GM12873 (cell line): ENCODE data around the gene ARL8A.

Experiments
- TF ChIP-seq, protein P1 (sequence below): IDR thresholded peaks from 2 replicates; pipeline ENCODE4 v1.5.1; 2012; ENCODE audit warnings: low read depth, mild to moderate bottlenecking, moderate library complexity, low read length, control low read depth; ENCODE audit not compliant: insufficient read depth; ENCODE audit errors: missing control alignments

The ARL8A gene

DNA sequence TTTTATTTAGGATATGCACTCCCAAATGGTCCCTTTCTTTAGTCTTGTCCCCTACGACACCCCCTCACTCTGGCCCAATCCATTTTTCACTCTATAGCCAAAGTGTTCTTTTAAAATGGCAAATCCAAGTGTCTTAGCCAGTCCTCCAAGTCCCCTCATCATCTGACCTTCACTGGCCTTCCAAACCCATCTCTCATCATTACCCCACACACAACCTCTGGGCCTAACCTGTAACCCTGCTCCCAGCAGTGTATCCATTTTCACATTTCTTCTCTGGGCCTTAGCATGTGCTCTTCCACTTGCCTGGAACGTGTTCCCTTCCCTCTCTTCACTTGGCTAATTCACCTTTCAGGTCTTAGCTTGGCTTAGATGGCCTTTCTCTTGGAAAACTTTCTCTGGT is 6.5 kb upstream of the ARL8A start:
- TF ChIP-seq, protein P1, sequence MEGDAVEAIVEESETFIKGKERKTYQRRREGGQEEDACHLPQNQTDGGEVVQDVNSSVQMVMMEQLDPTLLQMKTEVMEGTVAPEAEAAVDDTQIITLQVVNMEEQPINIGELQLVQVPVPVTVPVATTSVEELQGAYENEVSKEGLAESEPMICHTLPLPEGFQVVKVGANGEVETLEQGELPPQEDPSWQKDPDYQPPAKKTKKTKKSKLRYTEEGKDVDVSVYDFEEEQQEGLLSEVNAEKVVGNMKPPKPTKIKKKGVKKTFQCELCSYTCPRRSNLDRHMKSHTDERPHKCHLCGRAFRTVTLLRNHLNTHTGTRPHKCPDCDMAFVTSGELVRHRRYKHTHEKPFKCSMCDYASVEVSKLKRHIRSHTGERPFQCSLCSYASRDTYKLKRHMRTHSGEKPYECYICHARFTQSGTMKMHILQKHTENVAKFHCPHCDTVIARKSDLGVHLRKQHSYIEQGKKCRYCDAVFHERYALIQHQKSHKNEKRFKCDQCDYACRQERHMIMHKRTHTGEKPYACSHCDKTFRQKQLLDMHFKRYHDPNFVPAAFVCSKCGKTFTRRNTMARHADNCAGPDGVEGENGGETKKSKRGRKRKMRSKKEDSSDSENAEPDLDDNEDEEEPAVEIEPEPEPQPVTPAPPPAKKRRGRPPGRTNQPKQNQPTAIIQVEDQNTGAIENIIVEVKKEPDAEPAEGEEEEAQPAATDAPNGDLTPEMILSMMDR: no peak

DNA sequence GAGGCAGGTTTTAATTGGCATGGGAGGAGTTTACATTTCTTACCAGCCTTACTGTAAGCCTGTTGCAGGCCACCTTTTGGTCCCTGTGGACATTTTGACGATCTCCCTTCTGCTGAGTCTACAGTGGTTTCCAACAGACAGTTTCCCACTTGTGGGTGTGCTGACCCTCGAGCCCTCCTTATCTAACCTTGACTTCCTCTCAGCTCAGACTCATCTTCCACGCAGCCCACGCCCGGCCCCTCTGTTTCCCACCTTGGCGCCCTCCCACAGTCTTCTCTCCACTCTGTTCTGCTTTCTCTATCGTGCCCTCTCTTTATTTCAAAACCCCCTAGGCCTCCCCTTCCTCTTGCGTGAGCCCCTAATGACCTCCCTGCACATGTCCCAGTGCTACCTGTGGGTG is 6.1 kb upstream of the ARL8A start:
- TF ChIP-seq, protein P1: no peak

DNA sequence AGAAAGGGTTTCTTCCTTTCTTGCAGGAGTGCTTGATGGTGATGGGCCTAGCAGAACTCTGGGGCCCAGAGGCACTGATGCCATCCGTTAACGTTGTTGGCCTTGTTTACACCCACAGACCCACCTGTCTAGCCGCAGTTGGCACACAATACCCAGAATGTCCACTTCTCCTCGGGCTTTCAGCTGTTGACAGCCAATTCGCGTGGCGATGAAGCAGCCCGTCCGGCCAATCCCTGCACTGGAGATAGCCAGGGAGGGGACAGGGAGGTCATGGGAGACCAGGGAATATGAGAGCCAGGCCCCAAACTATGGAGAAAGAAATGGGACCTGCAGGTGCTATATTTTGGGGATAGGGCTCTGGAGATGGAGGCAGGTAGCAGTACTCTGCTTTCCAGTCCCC is 5.7 kb upstream of the ARL8A start:
- TF ChIP-seq, protein P1: no peak

DNA sequence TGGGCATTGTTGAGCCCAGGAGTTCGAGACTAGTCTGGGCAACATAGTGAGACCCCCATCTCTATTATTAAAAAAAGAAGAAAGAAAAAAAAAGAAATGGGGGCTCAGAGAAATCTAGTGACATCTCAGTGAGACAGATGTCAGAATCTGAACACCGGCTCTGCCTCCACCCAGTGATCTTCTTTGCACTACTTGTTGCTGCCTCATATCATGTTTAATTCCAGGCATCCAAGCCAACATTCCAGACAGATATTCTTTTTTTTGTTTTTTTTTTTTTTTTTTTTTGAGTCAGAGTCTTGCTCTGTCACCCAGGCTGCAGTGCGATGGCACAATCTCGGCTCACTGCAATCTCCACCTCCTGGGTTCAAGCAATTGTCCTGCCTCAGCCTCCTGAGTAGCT is 5.0 kb upstream of the ARL8A start:
- TF ChIP-seq, protein P1: no peak

DNA sequence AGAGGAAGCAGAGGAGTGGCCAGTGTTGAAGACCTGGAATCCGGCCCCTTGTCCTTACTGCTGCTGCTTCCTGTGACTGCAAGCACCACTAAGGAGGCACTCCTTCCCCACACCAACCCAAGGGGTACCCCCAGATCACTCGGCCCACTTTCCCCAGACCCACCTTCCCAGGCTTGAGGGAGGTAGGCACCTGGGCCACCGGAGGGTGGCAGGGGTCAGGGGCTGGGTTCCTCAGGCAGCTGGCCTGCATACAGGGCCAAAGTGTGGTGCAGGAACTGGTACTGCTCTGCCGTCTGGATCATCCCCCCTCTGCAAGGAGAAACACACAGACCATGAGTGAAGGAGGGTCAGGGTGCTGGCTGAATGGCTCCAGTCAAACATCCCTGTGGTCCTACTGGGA is 3.9 kb upstream of the ARL8A start:
- TF ChIP-seq, protein P1: no peak

DNA sequence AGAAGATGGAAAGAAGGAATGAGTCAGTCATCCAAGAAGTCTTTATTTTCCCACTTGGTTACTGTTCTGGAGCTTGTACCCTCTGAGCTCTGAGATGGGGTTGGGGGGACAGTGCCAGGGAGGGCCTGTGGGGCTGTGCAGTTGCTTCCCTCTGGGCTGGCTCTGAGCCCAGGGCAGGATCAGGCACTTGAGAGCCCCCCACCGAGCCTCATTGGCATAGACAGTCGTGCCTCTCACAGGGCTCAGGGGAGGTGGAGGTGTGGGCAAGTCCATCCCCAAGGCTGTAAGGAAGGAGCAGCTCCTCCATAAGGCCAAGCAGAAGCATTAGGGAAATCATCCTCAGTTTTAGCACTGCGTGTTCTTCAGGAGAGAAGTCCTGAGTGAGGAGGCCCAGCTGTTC is 2.5 kb upstream of the ARL8A start:
- TF ChIP-seq, protein P1: no peak

DNA sequence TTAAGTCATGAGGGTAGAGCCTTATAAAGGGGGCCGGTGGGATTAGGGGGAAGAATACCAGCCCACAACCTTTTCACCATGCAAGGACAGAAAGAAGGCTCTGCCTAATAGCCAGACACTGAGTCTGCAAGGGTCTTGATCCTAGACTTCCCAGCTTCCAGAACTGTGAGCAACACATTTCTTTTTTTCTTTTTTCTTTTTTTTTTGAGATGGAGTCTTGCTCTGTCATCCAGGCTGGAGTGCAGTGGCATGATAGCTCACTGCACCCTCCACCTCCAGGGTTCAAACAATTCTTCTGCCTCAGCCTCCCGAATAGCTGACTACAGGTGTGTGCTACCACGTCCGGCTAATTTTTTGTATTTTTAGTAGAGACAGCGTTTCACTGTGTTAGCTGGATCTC is 1.7 kb upstream of the ARL8A start:
- TF ChIP-seq, protein P1: no peak
